ENCODE data around the gene POU4F1. TPM values are rescaled to one million over a fixed set of nuclear protein-coding genes. Genes with fewer than 3 reads are reported as not detected.

POU4F1 gene
- total RNA-seq, 2 experiments from 2014 or later: 0.07 to 0.20 TPM

DNA sequence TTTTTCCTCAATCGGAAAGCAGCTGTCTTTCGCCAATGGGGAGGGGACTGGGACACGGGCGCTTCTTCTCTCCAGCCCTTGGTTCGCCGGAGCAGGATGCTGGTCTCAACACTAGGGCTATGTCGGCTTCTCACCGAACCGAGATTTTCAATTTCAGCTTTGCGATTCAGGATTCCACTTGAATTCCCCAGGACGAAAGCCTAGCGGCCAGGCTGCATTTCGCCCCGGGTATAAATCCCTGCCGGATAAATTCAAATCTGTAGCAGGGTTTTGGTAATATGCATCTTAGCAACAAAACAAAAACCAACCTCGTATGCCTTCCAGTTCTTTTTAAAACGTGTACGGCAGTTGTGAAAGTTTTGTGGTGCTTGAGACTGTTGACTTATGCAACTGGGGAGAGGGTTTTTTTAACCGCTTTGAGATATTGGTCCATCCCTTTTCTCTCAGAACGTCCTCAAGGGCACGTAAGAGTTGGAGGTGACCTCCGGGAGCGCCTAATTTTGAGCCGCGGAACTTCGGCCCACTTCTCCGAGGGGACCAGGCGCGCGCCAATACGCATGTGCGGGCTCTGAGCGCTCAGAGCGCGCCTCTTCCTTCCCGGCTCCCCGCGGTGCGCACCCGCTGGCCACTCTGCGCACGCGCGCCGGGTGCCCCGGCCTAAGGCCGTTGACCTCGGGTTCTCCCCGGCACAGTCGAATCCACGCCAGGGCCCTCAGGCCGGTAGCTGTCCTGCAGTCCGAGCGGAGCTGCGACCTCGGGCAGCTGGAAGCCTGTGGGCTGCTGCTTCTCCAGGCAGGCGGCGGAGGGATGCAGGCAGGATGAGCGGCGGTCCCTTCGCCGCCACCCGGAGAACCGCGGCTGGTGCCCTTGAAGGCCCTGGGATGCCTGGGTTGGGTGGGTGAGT lies 7.6 kb downstream of the POU4F1 start:
- Mint-ChIP-seq H3K27me3 (peaks cover 76% of the 10 kb centered on the region), H3K27ac (no peak overlapping the region), H3K4me1 (ENCODE audit: low read depth) (peaks cover 6% of the 10 kb centered on the region), H3K9me3 (peaks cover 2% of the 10 kb centered on the region), H3K36me3 (ENCODE audit: low read depth) (peaks cover 5% of the 10 kb centered on the region), H3K4me3 (peak overlapping the region; percentile 32)
- ChIA-PET CTCF (no interaction called here), POLR2A (interaction anchor here (1.0 kb wide), 1 partner anchor 11 kb away, joined by 3 read pairs; no protein-coding TSS in a partner anchor)
- TF ChIP-seq, protein P1, sequence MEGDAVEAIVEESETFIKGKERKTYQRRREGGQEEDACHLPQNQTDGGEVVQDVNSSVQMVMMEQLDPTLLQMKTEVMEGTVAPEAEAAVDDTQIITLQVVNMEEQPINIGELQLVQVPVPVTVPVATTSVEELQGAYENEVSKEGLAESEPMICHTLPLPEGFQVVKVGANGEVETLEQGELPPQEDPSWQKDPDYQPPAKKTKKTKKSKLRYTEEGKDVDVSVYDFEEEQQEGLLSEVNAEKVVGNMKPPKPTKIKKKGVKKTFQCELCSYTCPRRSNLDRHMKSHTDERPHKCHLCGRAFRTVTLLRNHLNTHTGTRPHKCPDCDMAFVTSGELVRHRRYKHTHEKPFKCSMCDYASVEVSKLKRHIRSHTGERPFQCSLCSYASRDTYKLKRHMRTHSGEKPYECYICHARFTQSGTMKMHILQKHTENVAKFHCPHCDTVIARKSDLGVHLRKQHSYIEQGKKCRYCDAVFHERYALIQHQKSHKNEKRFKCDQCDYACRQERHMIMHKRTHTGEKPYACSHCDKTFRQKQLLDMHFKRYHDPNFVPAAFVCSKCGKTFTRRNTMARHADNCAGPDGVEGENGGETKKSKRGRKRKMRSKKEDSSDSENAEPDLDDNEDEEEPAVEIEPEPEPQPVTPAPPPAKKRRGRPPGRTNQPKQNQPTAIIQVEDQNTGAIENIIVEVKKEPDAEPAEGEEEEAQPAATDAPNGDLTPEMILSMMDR (IDR thresholded peaks at IDR 0.05): no peak
- DNase-seq: no peak
- ATAC-seq: peak; percentile 74
- intact Hi-C loops (cut with micrococcal nuclease): loop anchor here (2.0 kb wide), 1 partner anchor 13 kb away; no protein-coding TSS in a partner anchor

DNA sequence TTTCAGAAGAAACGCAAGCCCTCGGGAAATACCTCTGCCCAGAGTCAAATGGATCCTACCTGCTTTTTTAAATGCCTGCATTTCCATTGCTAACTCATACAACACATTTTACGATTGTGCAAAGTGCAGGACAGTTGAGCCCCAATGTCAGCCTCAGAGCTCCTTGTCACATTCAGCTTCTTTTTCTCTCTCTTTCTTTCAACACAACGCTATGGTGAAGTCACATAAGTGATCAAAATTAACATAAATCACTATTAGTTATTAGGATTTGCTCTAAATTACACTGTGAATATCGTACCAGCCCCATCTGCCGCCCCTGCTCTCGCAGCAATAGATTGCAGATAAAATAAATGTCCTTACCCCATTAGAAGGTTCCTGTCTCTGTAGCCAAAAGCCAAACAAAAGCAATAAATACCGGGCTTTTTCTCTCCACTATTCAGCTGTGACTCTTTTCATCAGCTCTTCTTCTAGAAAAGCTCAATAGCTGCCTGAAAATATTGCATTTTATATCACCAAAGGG lies 8.8 kb downstream of the POU4F1 start:
- TF ChIP-seq, protein P1 (IDR thresholded peaks at IDR 0.05): no peak
- Mint-ChIP-seq H3K4me3 (no peak overlapping the region), H3K27ac (no peak overlapping the region), H3K4me1 (ENCODE audit: low read depth) (peaks cover 2% of the 10 kb centered on the region), H3K9me3 (peaks cover 2% of the 10 kb centered on the region), H3K27me3 (peaks cover 73% of the 10 kb centered on the region), H3K36me3 (ENCODE audit: low read depth) (peaks cover 5% of the 10 kb centered on the region)
- ATAC-seq: no peak
- POLR2A ChIA-PET: no interaction called here
- CTCF ChIA-PET: interaction anchor here (0.9 kb wide), 1 partner anchor 9 kb away, joined by 3 read pairs; no protein-coding TSS in a partner anchor
- no peak for DNase-seq
- intact Hi-C loops (cut with micrococcal nuclease): loop anchor here (2.0 kb wide), 1 partner anchor 14 kb away; no protein-coding TSS in a partner anchor

DNA sequence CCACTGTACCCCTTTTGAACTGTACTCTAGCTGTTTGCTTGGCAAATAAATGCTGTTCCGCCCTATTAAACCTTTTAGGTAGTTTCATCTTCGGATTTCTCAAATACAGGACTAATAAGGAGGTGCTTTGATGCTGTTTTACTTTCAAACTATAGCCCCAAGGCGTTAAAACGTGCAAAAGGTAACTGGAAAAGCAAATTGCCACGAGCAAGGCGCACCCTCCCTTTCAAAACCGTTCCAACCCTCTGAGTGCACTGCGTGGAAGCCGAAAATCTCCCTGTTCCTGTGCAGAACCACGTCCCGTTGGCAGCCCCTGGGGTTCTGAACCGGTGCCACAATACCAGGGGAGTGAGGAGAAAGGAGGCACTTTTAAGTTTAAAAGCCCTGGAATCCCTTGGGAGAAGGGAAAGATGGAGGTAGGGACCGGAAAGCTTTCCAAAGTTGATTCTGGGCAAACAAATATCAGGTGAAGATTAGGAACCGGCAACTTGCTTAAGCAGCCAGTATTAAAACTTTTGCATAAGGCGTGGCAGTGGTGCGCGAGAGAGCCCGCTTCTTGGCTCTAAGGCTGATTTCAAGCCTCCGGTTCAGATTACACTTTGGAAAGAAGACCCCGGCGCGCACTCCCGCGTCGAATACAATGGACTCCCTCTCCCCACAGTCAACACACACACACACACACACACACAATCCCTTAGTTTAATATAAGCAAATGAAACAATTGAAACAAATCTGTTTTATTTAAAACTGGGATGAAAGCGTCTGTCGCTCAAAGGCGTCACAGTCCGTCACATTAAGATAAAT lies 9.5 kb downstream of the POU4F1 start:
- H3K36me3 Mint-ChIP-seq (ENCODE audit: low read depth): peaks cover 5% of the 10 kb centered on the region
- H3K4me1 Mint-ChIP-seq (ENCODE audit: low read depth): peaks cover 2% of the 10 kb centered on the region
- CTCF ChIA-PET: interaction anchor here (0.9 kb wide), 1 partner anchor 9 kb away, joined by 3 read pairs; no protein-coding TSS in a partner anchor
- TF ChIP-seq, protein P1 (IDR thresholded peaks at IDR 0.05): no peak
- ATAC-seq (no peak), DNase-seq (no peak)
- H3K4me3 Mint-ChIP-seq: no peak overlapping the region
- H3K27me3 Mint-ChIP-seq: peaks cover 74% of the 10 kb centered on the region
- H3K9me3 Mint-ChIP-seq: peaks cover 2% of the 10 kb centered on the region
- H3K27ac Mint-ChIP-seq: no peak overlapping the region
- POLR2A ChIA-PET: no interaction called here
- intact Hi-C loops (cut with micrococcal nuclease): loop anchor here (2.0 kb wide), 1 partner anchor 15 kb away; no protein-coding TSS in a partner anchor

DNA sequence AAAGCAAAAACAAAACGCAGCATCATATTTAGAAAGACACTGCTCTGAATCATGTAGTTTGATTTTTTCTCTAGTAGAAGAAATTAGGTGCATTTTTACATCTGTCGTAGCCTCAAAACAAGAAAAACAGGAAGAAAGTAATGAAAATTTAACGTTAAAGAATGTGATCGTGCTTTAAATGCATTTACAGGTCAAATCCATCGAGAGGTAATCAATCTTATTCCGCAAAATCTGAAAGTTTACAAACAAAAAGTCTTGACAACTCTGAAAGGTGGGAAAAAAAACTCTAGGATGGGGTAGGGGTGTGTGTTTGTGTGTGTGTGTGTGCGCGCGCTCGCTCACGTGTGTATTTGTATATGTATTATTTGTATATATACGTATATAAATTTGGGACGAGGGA lies 10.2 kb downstream of the POU4F1 start:
- ChIA-PET POLR2A (no interaction called here), CTCF (no interaction called here)
- TF ChIP-seq, protein P1 (IDR thresholded peaks at IDR 0.05): no peak
- Mint-ChIP-seq H3K27ac (no peak overlapping the region), H3K4me3 (no peak overlapping the region), H3K27me3 (peaks cover 75% of the 10 kb centered on the region), H3K4me1 (ENCODE audit: low read depth) (peaks cover 2% of the 10 kb centered on the region), H3K9me3 (peaks cover 2% of the 10 kb centered on the region), H3K36me3 (ENCODE audit: low read depth) (peaks cover 5% of the 10 kb centered on the region)
- DNase-seq (no peak), ATAC-seq (no peak)
- intact Hi-C loops (cut with micrococcal nuclease): no loop called here
